Uterus (tissue), 4 donors: Measurements from ENCODE around the gene SHTN1. TPM values are rescaled to one million over a fixed set of nuclear protein-coding genes. Genes with fewer than 3 reads are reported as not detected.

Source experiments
- DNase-seq, 2 donors: peaks; one replicate each; pipeline ENCODE4 v3.0.0-alpha.2; 2019 to 2020
- H3K27ac ChIP-seq, 2 donors: fragments of 200-600 bp; sonication (generic); 1 replicate in 1 of 2; 2 replicates in 1 of 2; pipeline ENCODE4 v1.5.1; 2016 to 2018
- H3K27me3 ChIP-seq, 2 donors: fragments of 200-600 bp; sonication (generic); one replicate each; pipeline ENCODE4 v1.5.1; 2018 to 2019; ENCODE audit warnings: control low read depth in 1 of 2
- H3K36me3 ChIP-seq, 2 donors: fragments of 200-600 bp; sonication (generic); one replicate each; pipeline ENCODE4 v1.5.1; 2019; ENCODE audit warnings: control low read depth in 1 of 2
- H3K4me1 ChIP-seq, 2 donors: fragments of 200-600 bp; sonication (generic); one replicate each; pipeline ENCODE4 v1.5.1; 2018 to 2019; ENCODE audit warnings: control low read depth in 1 of 2
- H3K4me3 ChIP-seq, 2 donors: fragments of 200-600 bp; sonication (generic); 1 replicate in 1 of 2; 2 replicates in 1 of 2; pipeline ENCODE4 v1.5.1; 2018 to 2019; ENCODE audit warnings: mild to moderate bottlenecking in 1 of 2
- H3K9me3 ChIP-seq, 2 donors: fragments of 200-600 bp; sonication (generic); one replicate each; pipeline ENCODE4 v1.5.1; 2019; ENCODE audit warnings: control low read depth in 1 of 2
- CTCF ChIP-seq, 4 experiments: fragments of 200-600 bp in 2 of 4; fragments of 450-650 bp in 2 of 4; sonication (generic) in 2 of 4; IDR thresholded peaks; one replicate each; pipeline ENCODE4 v1.5.1; 2016 to 2019; ENCODE audit warnings: antibody characterized with exemption in 4 of 4, mild to moderate bottlenecking in 2 of 4, moderate library complexity in 1 of 4
- POLR2A ChIP-seq, 2 donors: fragments of 450-650 bp; IDR thresholded peaks; one replicate each; pipeline ENCODE4 v1.6.1; 2016; ENCODE audit warnings: antibody characterized with exemption in 2 of 2, mild to moderate bottlenecking in 1 of 2, moderate library complexity in 1 of 2
- intact Hi-C: fragments of 100-400 bp; cut with DNase I; formaldehyde crosslinking; loops from one replicate; pipeline ENCODE4 v1.15.1; 2023; ENCODE audit warnings: low total_unique reads
- total RNA-seq, 4 donors: library from RNA; depleted of rRNA in 3 of 4; stranded (reverse); fragments of >200 nt in 3 of 4; gene quantifications; one replicate each; pipeline versions ENCODE4 v1.1.0 to v1.2.4, GENCODE V29; 2014 to 2023
- donor health status: DM: yes; HTN: yes; CAD: no.

SHTN1 gene
- total RNA-seq, 4 donors from 2014 or later: 4.9 to 19.6 (median 7.3) TPM

GRCh38 chr10:116994113-116994890 is 10.7 kb downstream of the SHTN1 start:
- H3K27ac ChIP-seq: no peak overlapping the region
- no peaks in the 10 kb centered on the region for H3K36me3 ChIP-seq
- no peaks in the 10 kb centered on the region for H3K4me1 ChIP-seq
- no peak overlapping the region for H3K4me3 ChIP-seq
- TF ChIP-seq CTCF (IDR thresholded peaks at IDR 0.05): no peak
- TF ChIP-seq POLR2A (IDR thresholded peaks at IDR 0.05): no peak
- H3K27me3 ChIP-seq: no peaks in the 10 kb centered on the region
- no peaks in the 10 kb centered on the region for H3K9me3 ChIP-seq
- intact Hi-C loops: no loop called here
- DNase-seq: no peak

DNA sequence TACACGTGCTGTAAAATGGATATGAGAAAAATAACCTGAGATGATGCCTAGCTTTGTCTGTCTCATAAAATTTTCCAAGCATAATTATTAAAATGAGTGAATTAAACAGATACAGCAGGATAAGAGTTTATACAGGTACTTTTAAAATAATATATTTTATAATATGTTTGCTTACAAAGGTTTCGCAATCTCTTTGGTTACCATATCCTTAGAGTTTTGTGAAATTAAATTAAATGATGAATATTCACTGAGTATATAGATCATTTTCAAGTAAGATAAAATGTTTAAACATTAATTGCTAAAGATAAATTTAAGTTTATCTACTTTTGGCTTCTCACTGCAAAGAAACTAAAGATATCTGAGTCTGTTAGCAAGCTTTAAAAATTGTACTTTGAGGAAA is 11.4 kb downstream of the SHTN1 start:
- TF ChIP-seq CTCF (IDR thresholded peaks at IDR 0.05) (no peak), POLR2A (IDR thresholded peaks at IDR 0.05) (no peak)
- intact Hi-C loops: no loop called here
- no peak for DNase-seq

GRCh38 chr10:116992183-116992582 is 12.8 kb downstream of the SHTN1 start:
- no peaks in the 10 kb centered on the region for H3K27me3 ChIP-seq
- DNase-seq: no peak
- no peaks in the 10 kb centered on the region for H3K36me3 ChIP-seq
- no peaks in the 10 kb centered on the region for H3K9me3 ChIP-seq
- H3K4me3 ChIP-seq: no peak overlapping the region
- H3K4me1 ChIP-seq: no peaks in the 10 kb centered on the region
- H3K27ac ChIP-seq: no peak overlapping the region
- TF ChIP-seq POLR2A (IDR thresholded peaks at IDR 0.05) (no peak), CTCF (IDR thresholded peaks at IDR 0.05) (no peak)
- intact Hi-C loops: no loop called here

More for the DNA sequence above, 11.4 kb downstream of the SHTN1 start:
- Histone ChIP-seq H3K9me3 (no peaks in the 10 kb centered on the region), H3K36me3 (no peaks in the 10 kb centered on the region), H3K27ac (no peak overlapping the region), H3K27me3 (no peaks in the 10 kb centered on the region), H3K4me1 (no peaks in the 10 kb centered on the region), H3K4me3 (no peak overlapping the region)

DNA sequence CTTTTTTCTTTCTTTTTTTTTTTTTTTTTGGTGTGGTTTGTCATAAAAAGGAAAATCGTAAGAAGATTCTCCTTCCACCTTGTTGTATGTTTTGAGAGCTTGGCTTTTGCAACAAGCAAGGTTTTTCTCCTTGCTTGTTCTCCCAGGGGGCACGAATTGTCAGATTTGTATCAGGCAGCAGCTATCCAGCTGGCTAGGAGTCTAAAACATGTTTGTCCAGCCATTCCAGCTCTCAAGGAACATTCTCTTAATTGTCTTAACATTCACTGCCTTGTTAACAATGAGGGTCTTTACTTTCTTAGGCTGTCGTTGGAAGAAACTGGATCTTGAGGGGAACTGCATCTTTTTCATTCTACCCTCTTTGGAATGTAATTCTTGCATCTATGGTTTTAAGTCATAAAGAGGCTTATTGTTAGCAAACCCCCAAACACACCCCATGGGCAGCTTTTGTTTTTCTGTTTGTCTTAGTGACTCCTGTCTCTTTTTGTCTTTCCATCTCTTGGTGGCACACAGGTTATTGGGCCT is 14.6 kb downstream of the SHTN1 start:
- H3K4me1 ChIP-seq: no peaks in the 10 kb centered on the region
- H3K4me3 ChIP-seq: no peak overlapping the region
- no peaks in the 10 kb centered on the region for H3K36me3 ChIP-seq
- H3K9me3 ChIP-seq: no peaks in the 10 kb centered on the region
- DNase-seq: no peak
- no peaks in the 10 kb centered on the region for H3K27me3 ChIP-seq
- intact Hi-C loops: no loop called here
- no peak for TF ChIP-seq CTCF (IDR thresholded peaks at IDR 0.05)
- no peak for TF ChIP-seq POLR2A (IDR thresholded peaks at IDR 0.05)
- H3K27ac ChIP-seq: no peak overlapping the region

- intact Hi-C loops: no loop called here
- TF ChIP-seq CTCF (IDR thresholded peaks at IDR 0.05): no peak
- no peak for TF ChIP-seq POLR2A (IDR thresholded peaks at IDR 0.05)
- Histone ChIP-seq H3K4me3 (no peak overlapping the region), H3K4me1 (no peaks in the 10 kb centered on the region), H3K36me3 (no peaks in the 10 kb centered on the region), H3K27ac (no peak overlapping the region), H3K9me3 (no peaks in the 10 kb centered on the region), H3K27me3 (no peaks in the 10 kb centered on the region)
- DNase-seq: no peak
These were observed 15.5 kb downstream of the SHTN1 start for GRCh38 chr10:116989439-116989838.
